ENCODE data around the gene AKAP17A. TPM values are rescaled to one million over a fixed set of nuclear protein-coding genes. Genes with fewer than 3 reads are reported as not detected.

The AKAP17A gene
- total RNA-seq, 1 experiment from 2014 or later = 35.4 TPM

DNA sequence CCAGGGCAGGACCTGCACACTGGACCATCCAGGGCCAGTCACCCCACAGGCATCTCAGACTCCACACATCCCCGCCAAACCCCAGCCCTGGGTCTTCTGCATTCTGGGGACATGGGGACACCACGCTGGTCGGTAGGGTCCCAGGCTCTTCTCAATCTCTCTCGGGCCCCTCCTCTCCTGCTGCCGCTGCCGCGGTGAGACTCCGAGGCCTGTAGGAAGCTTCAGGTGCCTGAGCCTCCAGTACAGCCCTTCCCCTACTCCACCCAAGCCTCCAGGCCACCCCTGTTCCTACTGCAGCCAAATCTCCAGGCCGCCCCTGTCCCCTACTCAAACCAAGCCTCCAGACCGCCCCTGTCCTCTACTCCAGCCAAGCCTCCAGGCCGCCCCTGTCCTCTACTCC is 17.9 kb downstream of the AKAP17A start:
- no peak overlapping the region for H3K4me3 ChIP-seq (replicated peaks in 1 of 2; ENCODE audit: low read depth in 1 of 2, low read length in 2 of 2)
- ChIA-PET POLR2A (no interaction called here), RAD21 (ENCODE audit: low non-redundant PET in 1 of 2, low total read pairs in 2 of 2, uncharacterized antibody in 2 of 2, unreplicated experiment in 2 of 2) (no interaction called here), CTCF (no interaction called here)
- no peak overlapping the region for H3K27ac ChIP-seq (ENCODE audit: low read depth, low read length)
- TF ChIP-seq CEBPB (IDR thresholded peaks at IDR 0.05; ENCODE audit: low read depth) (no peak), CBX3 (IDR thresholded peaks at IDR 0.05; ENCODE audit: low read depth) (no peak), EZH2 (IDR thresholded peaks at IDR 0.05) (no peak), ELF1 (IDR thresholded peaks at IDR 0.05; ENCODE audit: borderline replicate concordance, low read depth) (no peak), JUND (IDR thresholded peaks at IDR 0.05) (no peak), ZFX (IDR thresholded peaks at IDR 0.05) (no peak), SIN3A (IDR thresholded peaks at IDR 0.05; ENCODE audit: low read depth) (no peak), RAD21 (IDR thresholded peaks at IDR 0.05; ENCODE audit: low read depth) (no peak), YY1 (IDR thresholded peaks at IDR 0.05; ENCODE audit: extremely low read depth, insufficient replicate concordance, low read depth, low read length) (no peak), EZH2phosphoT487 (IDR thresholded peaks at IDR 0.05; ENCODE audit: borderline replicate concordance) (no peak), FOSL1 (IDR thresholded peaks at IDR 0.05; ENCODE audit: low read depth) (no peak), POLR2AphosphoS5 (IDR thresholded peaks at IDR 0.05; ENCODE audit: low read depth, low read length) (no peak), SRF (IDR thresholded peaks at IDR 0.05; ENCODE audit: low read depth) (no peak), SP1 (IDR thresholded peaks at IDR 0.05; ENCODE audit: low read depth) (no peak), ZNF274 (IDR thresholded peaks at IDR 0.05; ENCODE audit: low read depth, low read length) (no peak), POLR2A (IDR thresholded peaks at IDR 0.05; ENCODE audit: borderline replicate concordance, extremely low read depth, insufficient read depth, insufficient read length) (no peak)
- TF ChIP-seq, protein P1, sequence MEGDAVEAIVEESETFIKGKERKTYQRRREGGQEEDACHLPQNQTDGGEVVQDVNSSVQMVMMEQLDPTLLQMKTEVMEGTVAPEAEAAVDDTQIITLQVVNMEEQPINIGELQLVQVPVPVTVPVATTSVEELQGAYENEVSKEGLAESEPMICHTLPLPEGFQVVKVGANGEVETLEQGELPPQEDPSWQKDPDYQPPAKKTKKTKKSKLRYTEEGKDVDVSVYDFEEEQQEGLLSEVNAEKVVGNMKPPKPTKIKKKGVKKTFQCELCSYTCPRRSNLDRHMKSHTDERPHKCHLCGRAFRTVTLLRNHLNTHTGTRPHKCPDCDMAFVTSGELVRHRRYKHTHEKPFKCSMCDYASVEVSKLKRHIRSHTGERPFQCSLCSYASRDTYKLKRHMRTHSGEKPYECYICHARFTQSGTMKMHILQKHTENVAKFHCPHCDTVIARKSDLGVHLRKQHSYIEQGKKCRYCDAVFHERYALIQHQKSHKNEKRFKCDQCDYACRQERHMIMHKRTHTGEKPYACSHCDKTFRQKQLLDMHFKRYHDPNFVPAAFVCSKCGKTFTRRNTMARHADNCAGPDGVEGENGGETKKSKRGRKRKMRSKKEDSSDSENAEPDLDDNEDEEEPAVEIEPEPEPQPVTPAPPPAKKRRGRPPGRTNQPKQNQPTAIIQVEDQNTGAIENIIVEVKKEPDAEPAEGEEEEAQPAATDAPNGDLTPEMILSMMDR (IDR thresholded peaks at IDR 0.05 in 2 of 3, conservative IDR thresholded peaks at IDR 0.05 in 1 of 3; ENCODE audit: borderline replicate concordance in 1 of 3, insufficient read depth in 1 of 3, low read depth in 2 of 3, low read length in 2 of 3) = no peak
- TF ChIP-seq, protein P2, sequence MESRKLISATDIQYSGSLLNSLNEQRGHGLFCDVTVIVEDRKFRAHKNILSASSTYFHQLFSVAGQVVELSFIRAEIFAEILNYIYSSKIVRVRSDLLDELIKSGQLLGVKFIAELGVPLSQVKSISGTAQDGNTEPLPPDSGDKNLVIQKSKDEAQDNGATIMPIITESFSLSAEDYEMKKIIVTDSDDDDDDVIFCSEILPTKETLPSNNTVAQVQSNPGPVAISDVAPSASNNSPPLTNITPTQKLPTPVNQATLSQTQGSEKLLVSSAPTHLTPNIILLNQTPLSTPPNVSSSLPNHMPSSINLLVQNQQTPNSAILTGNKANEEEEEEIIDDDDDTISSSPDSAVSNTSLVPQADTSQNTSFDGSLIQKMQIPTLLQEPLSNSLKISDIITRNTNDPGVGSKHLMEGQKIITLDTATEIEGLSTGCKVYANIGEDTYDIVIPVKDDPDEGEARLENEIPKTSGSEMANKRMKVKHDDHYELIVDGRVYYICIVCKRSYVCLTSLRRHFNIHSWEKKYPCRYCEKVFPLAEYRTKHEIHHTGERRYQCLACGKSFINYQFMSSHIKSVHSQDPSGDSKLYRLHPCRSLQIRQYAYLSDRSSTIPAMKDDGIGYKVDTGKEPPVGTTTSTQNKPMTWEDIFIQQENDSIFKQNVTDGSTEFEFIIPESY (IDR thresholded peaks at IDR 0.05; ENCODE audit: extremely low read depth, insufficient replicate concordance, low read length) = no peak
- TF ChIP-seq, protein P3, sequence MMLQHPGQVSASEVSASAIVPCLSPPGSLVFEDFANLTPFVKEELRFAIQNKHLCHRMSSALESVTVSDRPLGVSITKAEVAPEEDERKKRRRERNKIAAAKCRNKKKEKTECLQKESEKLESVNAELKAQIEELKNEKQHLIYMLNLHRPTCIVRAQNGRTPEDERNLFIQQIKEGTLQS (IDR thresholded peaks at IDR 0.05) = no peak
- TF ChIP-seq, protein P4, sequence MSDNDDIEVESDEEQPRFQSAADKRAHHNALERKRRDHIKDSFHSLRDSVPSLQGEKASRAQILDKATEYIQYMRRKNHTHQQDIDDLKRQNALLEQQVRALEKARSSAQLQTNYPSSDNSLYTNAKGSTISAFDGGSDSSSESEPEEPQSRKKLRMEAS (IDR thresholded peaks at IDR 0.05) = no peak
- no peaks in the 10 kb centered on the region for H3K9me2 ChIP-seq (ENCODE audit: insufficient read depth)
- no peaks in the 10 kb centered on the region for H4K20me1 ChIP-seq (ENCODE audit: insufficient read depth)
- no peaks in the 10 kb centered on the region for H3K36me3 ChIP-seq (ENCODE audit: control insufficient read depth in 1 of 2, insufficient read depth in 2 of 2, low read length in 2 of 2)
- DNase-seq (ENCODE audit: low read depth, low spot score) (no peak), ATAC-seq (no peak)
- H3K9me3 ChIP-seq (ENCODE audit: control insufficient read depth in 1 of 2, insufficient read depth in 1 of 2, low read depth in 1 of 2, low read length in 2 of 2) = no peaks in the 10 kb centered on the region
- no peak overlapping the region for H2AFZ ChIP-seq (ENCODE audit: low read depth, low read length, poor library complexity, severe bottlenecking)
- H3K79me2 ChIP-seq (ENCODE audit: insufficient read depth, low read length) = no peaks in the 10 kb centered on the region
- intact Hi-C loops (cut with micrococcal nuclease) = no loop called here
- H3K27me3 ChIP-seq (ENCODE audit: insufficient read depth, low read length) = no peaks in the 10 kb centered on the region
- H3K4me1 ChIP-seq (ENCODE audit: control insufficient read depth in 1 of 2, insufficient read depth in 2 of 2, low read length in 2 of 2) = no peaks in the 10 kb centered on the region
- H3K9ac ChIP-seq (ENCODE audit: low read length) = no peak overlapping the region
- no peak overlapping the region for H3K4me2 ChIP-seq (ENCODE audit: low read length)
- no TSS peak for BruUV-seq (replicated peaks)
